K562 (cell line): ENCODE measurements around the gene MYO10. TPM values are rescaled to one million over a fixed set of nuclear protein-coding genes. Genes with fewer than 3 reads are reported as not detected.

ENCODE experiments used
- ATAC-seq: fragments of 200-7000 bp; cut with Tn5 transposase; 3 replicates; pipeline ENCODE4 v1.9.1; 2020; ENCODE audit warnings: moderate library complexity
- BruUV-seq: library from RNA; stranded (reverse); fragments of 400-500 nt; replicated peaks from 2 replicates; lab custom pipeline; 2021; lab: Mats Ljungman, UMichigan
- CTCF ChIA-PET: fragments of 300-600 bp; formaldehyde crosslinking; extraction: SDS; loops from one replicate; lab custom pipeline; 2021; ENCODE audit warnings: low intra/inter-chr PET ratio; lab: Yijun Ruan, JAX
- POLR2A ChIA-PET: fragments of 300-600, 350-650 bp; sonication (Branson Sonifier 250); formaldehyde crosslinking; extraction: SDS; loops from one replicate; lab custom pipeline; 2021; ENCODE audit warnings: antibody characterized with exemption, inconsistent platforms; lab: Yijun Ruan, JAX
- DNase-seq, 4 experiments: peaks; one replicate each; pipeline versions ENCODE4 v3.0.0 to v3.0.0-alpha.2; 2011 to 2018; ENCODE audit warnings: low spot score in 3 of 4, mixed read lengths in 3 of 4; ENCODE audit errors: extremely low read depth in 1 of 4
- FAIRE-seq: peaks from 2 replicates; lab custom pipeline; 2011; peaks lifted over from hg19 to GRCh38; lab: Jason Lieb, UNC
- H2AFZ ChIP-seq: 2 replicates; pipeline ENCODE4 v1.6.0; 2011; ENCODE audit warnings: low read depth, low read length, control low read depth, inconsistent platforms
- H3K27ac ChIP-seq: fragments of 200-600 bp; 3 replicates; pipeline ENCODE4 v1.8.0; 2011; ENCODE audit warnings: low read depth, mild to moderate bottlenecking, control low read depth, inconsistent platforms, low read length, moderate library complexity, mixed read lengths; ENCODE audit errors: extremely low read depth
- H3K27me3 ChIP-seq, 2 experiments: fragments of 300-600 bp in 1 of 2; 2 replicates in 1 of 2; 3 replicates in 1 of 2; pipeline versions ENCODE4 v1.6.0 to v1.8.0; 2011; ENCODE audit warnings: inconsistent platforms in 2 of 2, low read length in 2 of 2, mild to moderate bottlenecking in 1 of 2, mixed read lengths in 1 of 2, moderate library complexity in 1 of 2; ENCODE audit not compliant: control insufficient read depth in 2 of 2, insufficient read depth in 2 of 2
- H3K36me3 ChIP-seq: fragments of 300-600 bp; 3 replicates; pipeline ENCODE4 v1.8.0; 2011; ENCODE audit warnings: mild to moderate bottlenecking, low read length, inconsistent platforms; ENCODE audit not compliant: control insufficient read depth, insufficient read depth
- H3K4me1 ChIP-seq, 2 experiments: fragments of 200-600 bp in 1 of 2; replicated peaks in 1 of 2; 2 replicates in 1 of 2; 3 replicates in 1 of 2; pipeline versions ENCODE4 v1.5.1 to v1.8.0; 2011; ENCODE audit warnings: inconsistent platforms in 2 of 2, low read length in 2 of 2, mild to moderate bottlenecking in 1 of 2, mixed read lengths in 1 of 2, moderate library complexity in 1 of 2; ENCODE audit not compliant: control insufficient read depth in 2 of 2, insufficient read depth in 2 of 2
- H3K4me2 ChIP-seq: 2 replicates; pipeline ENCODE4 v1.6.1; 2011; ENCODE audit warnings: low read length, control low read depth, inconsistent platforms, mixed read lengths; ENCODE audit not compliant: insufficient read depth
- H3K4me3 ChIP-seq: fragments of 200-600 bp; sonication (generic), shearing (Covaris generic); 2 replicates; pipeline ENCODE4 v1.5.1; 2016; ENCODE audit warnings: control low read depth, inconsistent platforms
- H3K79me2 ChIP-seq: fragments of 200-600 bp; 3 replicates; pipeline ENCODE4 v1.8.0; 2011; ENCODE audit warnings: low read length, inconsistent platforms; ENCODE audit not compliant: control insufficient read depth, insufficient read depth
- H3K9ac ChIP-seq, 2 experiments: 2 replicates each; pipeline versions ENCODE4 v1.6.0 to v1.6.1; 2011; ENCODE audit warnings: low read depth in 2 of 2, low read length in 2 of 2, control low read depth in 1 of 2, inconsistent platforms in 1 of 2, mild to moderate bottlenecking in 1 of 2, mixed read lengths in 1 of 2; ENCODE audit not compliant: insufficient read depth in 1 of 2
- H3K9me1 ChIP-seq: one replicate; pipeline ENCODE4 v1.6.0; 2011; ENCODE audit warnings: inconsistent platforms, mild to moderate bottlenecking, low read length, moderate library complexity; ENCODE audit not compliant: control insufficient read depth, insufficient read depth
- H3K9me3 ChIP-seq: replicated peaks from 2 replicates; pipeline ENCODE4 v1.5.1; 2011; ENCODE audit warnings: low read depth, low read length, inconsistent platforms; ENCODE audit not compliant: control insufficient read depth, insufficient read depth
- H4K20me1 ChIP-seq: replicated peaks from 2 replicates; pipeline ENCODE4 v1.6.1; 2011; ENCODE audit warnings: low read length, inconsistent platforms, mixed read lengths; ENCODE audit not compliant: control insufficient read depth, insufficient read depth
- ATF7 ChIP-seq: fragments of 450-650 bp; IDR thresholded peaks from 2 replicates; pipeline ENCODE4 v1.7.1; 2014; ENCODE audit warnings: mild to moderate bottlenecking, moderate library complexity
- ELF1 ChIP-seq: fragments of 200-800 bp; sonication (Bioruptor generic); IDR thresholded peaks from 2 replicates; pipeline ENCODE4 v1.6.1; 2016; ENCODE audit warnings: missing genetic modification characterization, missing compliant biosample characterization
- EP300 ChIP-seq: IDR thresholded peaks from 2 replicates; pipeline ENCODE4 v1.6.1; 2012; ENCODE audit warnings: low read length, improper control_type of control experiment
- ETV1 ChIP-seq: fragments of 450-650 bp; conservative IDR thresholded peaks from 2 replicates; pipeline ENCODE4 v1.6.1; 2016; ENCODE audit warnings: missing genetic modification characterization, control low read depth, low read depth, missing compliant biosample characterization
- GABPA ChIP-seq: fragments of 200-800 bp; sonication (Bioruptor generic); conservative IDR thresholded peaks from 2 replicates; pipeline ENCODE4 v1.6.1; 2016; ENCODE audit warnings: low read depth, missing genetic modification characterization, missing compliant biosample characterization
- JUND ChIP-seq, 2 experiments: IDR thresholded peaks; 2 replicates in 1 of 2; 3 replicates in 1 of 2; pipeline ENCODE4 v1.6.1; 2011; ENCODE audit warnings: borderline replicate concordance in 2 of 2, low read depth in 2 of 2, low read length in 2 of 2, improper control_type of control experiment in 1 of 2, missing biosample characterization in 1 of 2, missing genetic modification characterization in 1 of 2, missing genetic modification reagents in 1 of 2
- L3MBTL2 ChIP-seq: fragments of 450-650 bp; IDR thresholded peaks from 2 replicates; pipeline ENCODE4 v1.6.1; 2016; ENCODE audit warnings: mild to moderate bottlenecking, moderate library complexity
- SMAD3 ChIP-seq: fragments of 450-650 bp; formaldehyde crosslinking; conservative IDR thresholded peaks from 2 replicates; pipeline ENCODE4 v1.4.0; 2020; ENCODE audit warnings: mild to moderate bottlenecking
- SPI1 ChIP-seq: IDR thresholded peaks from 2 replicates; pipeline ENCODE4 v1.6.1; 2011; ENCODE audit warnings: low read depth, low read length, control low read depth, borderline replicate concordance
- TAF7 ChIP-seq: fragments of 450-650 bp; IDR thresholded peaks from 2 replicates; pipeline ENCODE4 v1.6.1; 2016; ENCODE audit warnings: missing genetic modification characterization, missing compliant biosample characterization
- TEAD1 ChIP-seq, 2 experiments: fragments of 450-650 bp in 1 of 2; sonication (generic) in 1 of 2; formaldehyde crosslinking; IDR thresholded peaks; 2 replicates each; pipeline versions ENCODE4 v1.4.0 to v1.8.0; 2020 to 2022; ENCODE audit warnings: mild to moderate bottlenecking in 2 of 2, missing genetic modification reagents in 1 of 2
- ZFPM2 ChIP-seq: fragments of 250-450 bp; sonication (Bioruptor Pico); IDR thresholded peaks from 2 replicates; pipeline ENCODE4 v1.5.1; 2022; ENCODE audit warnings: mild to moderate bottlenecking
- ZNF644 ChIP-seq: fragments of 200-800 bp; sonication (Bioruptor generic); IDR thresholded peaks from 2 replicates; pipeline ENCODE4 v1.6.1; 2016; ENCODE audit warnings: low read depth, missing genetic modification characterization, missing compliant biosample characterization
- ZNF780A ChIP-seq: fragments of 250-450 bp; sonication (Bioruptor Pico); IDR thresholded peaks from 2 replicates; pipeline ENCODE4 v1.5.0; 2021; ENCODE audit warnings: mild to moderate bottlenecking
- ZSCAN32 ChIP-seq: fragments of 450-650 bp; formaldehyde crosslinking; IDR thresholded peaks from 2 replicates; pipeline ENCODE4 v1.4.0; 2020; ENCODE audit warnings: mild to moderate bottlenecking, moderate library complexity
- ZZZ3 ChIP-seq: fragments of 450-650 bp; IDR thresholded peaks from 2 replicates; pipeline ENCODE4 v1.6.1; 2016; ENCODE audit warnings: antibody characterized with exemption, mild to moderate bottlenecking, moderate library complexity
- WGBS: fragments of 100-300 bp; shearing (Covaris generic); methylation state at CpG from one replicate; pipeline ENCODE4 v1.1.6; 2016; ENCODE audit warnings: low coverage, mixed read lengths; ENCODE audit not compliant: insufficient coverage; ENCODE audit errors: missing lambda C conversion rate; 5-methylcytosine and 5-hydroxymethylcytosine counted together
- in situ Hi-C: fragments of 300-500 bp; cut with MboI; formaldehyde crosslinking; loops from 4 replicates; pipeline ENCODE4 v1.15.0; 2018; ENCODE audit warnings: inconsistent platforms, mixed read lengths
- intact Hi-C: fragments of 100-400 bp; cut with micrococcal nuclease; formaldehyde crosslinking; loops from 2 replicates; pipeline ENCODE4 v1.14.2; 2022
- polyA plus RNA-seq, 8 experiments: library from polyadenylated mRNA; depleted of rRNA in 4 of 8; stranded (reverse) in 5 of 8; unstranded in 3 of 8; fragments of >200 nt; fragmentation: Nextera tagmentation in 2 of 8; fragmentation: Illumina TruSeq in 1 of 8; extraction: Ambion mirVana in 2 of 8; extraction: Trizol in 1 of 8; gene quantifications; 2 replicates each; pipeline versions ENCODE4 v1.2.1 to v1.2.3, GENCODE V29; 2011 to 2014; ENCODE audit warnings: inconsistent platforms in 1 of 8, missing spikeins in 1 of 8
- total RNA-seq, 7 experiments: library from RNA; depleted of rRNA in 6 of 7; stranded (reverse); fragments of >200 nt in 6 of 7; fragmentation: Illumina TruSeq in 2 of 7; extraction: Trizol in 2 of 7; gene quantifications; 2 replicates each; pipeline versions ENCODE4 v1.2.1 to v1.2.3, GENCODE V29; 2011 to 2021; ENCODE audit warnings: low replicate concordance in 1 of 7
- TF ChIP-seq, protein P1 (sequence below), 2 experiments: fragments of 450-650 bp in 1 of 2; sonication (generic) in 1 of 2; formaldehyde crosslinking in 1 of 2; IDR thresholded peaks in 1 of 2; conservative IDR thresholded peaks in 1 of 2; 2 replicates each; pipeline versions ENCODE4 v1.6.1 to v1.8.1; 2016 to 2023; ENCODE audit warnings: mild to moderate bottlenecking in 2 of 2, moderate library complexity in 2 of 2, inconsistent platforms in 1 of 2, missing genetic modification reagents in 1 of 2
- TF ChIP-seq, protein P2 (sequence below), 2 experiments: IDR thresholded peaks; 2 replicates each; pipeline ENCODE4 v1.6.1; 2012; ENCODE audit warnings: improper control_type of control experiment in 2 of 2, low read depth in 2 of 2, low read length in 2 of 2, borderline replicate concordance in 1 of 2

The MYO10 gene
- total and polyA plus RNA-seq, 9 of the 15 experiments (the other 6 are each of a cell fraction or from before 2014, with no cell fraction given): 0.04 to 0.24 TPM; not detected in 7

DNA sequence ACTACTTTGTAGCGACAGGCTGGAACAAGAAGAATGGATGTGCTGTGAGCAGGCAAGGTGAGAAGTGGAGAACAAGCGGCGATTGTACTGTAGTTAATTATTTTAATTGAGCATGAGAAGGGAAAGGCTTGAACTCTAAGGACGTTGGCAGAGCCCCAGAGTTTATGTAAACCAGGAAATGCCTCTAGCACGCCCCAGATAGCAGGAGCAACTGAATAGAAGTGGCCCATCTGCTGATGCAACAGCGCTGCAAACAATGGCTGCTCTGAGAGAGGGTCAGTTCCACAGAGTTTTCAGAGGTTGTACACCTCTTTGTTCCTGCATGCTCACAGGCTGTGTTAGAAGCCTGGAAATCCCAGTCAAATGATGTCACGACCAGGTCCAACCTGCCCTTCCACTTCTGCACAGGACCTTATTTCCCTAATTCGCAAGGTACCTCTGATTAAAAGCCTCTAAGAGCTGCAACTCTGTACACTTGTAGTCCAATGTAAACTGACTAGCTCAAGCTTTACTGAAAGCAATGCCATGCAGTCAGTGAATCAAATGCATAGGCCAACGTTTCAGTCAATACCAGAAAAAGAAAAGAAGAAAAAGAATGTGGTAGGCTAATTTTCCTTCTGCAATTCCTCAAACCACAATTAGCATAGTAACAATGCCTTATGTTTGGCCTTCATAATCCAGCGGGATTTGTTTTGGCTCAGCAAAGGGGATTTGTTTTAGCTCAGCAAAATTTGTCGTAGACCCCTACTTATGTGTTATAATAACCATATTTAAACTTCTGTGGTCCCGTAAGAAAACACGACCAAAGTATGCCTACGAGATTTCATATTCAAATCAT lies 199.7 kb downstream of the MYO10 start:
- Histone ChIP-seq H4K20me1 (no peaks in the 10 kb centered on the region), H3K4me2 (no peak overlapping the region), H3K4me3 (no peak overlapping the region), H3K9me3 (no peaks in the 10 kb centered on the region), H2AFZ (no peak overlapping the region), H3K27ac (no peak overlapping the region), H3K36me3 (no peaks in the 10 kb centered on the region), H3K9ac (no peak overlapping the region), H3K79me2 (no peaks in the 10 kb centered on the region), H3K27me3 (peaks cover 4 to 14% of the 10 kb centered on the region in 2 experiments; a peak in 2 of 5 replicates), H3K4me1 (no peaks in the 10 kb centered on the region), H3K9me1 (no peaks in the 10 kb centered on the region)
- in situ Hi-C loops: no loop called here
- ChIA-PET CTCF (no interaction called here), POLR2A (no interaction called here)
- BruUV-seq: no TSS peak
- intact Hi-C loops: no loop called here
- WGBS: 9% methylated on average over 14 of the region's 14 CpGs
- no peak for FAIRE-seq
- peak in 1 of 4 experiments; percentile 7 for DNase-seq
- peak; percentile 86 for ATAC-seq
- TF ChIP-seq EP300: peak; percentile 63; the same call in 1 of the 2 replicates
- TF ChIP-seq ATF7: peak; percentile 54; the same call in 1 of the 2 replicates
- 0 out of 2 replicates have a peak, but pooled peaks have one; percentile 23 for TF ChIP-seq ZNF644 (tag)
- TF ChIP-seq SPI1: no peak
- TF ChIP-seq SMAD3: 0 out of 2 replicates have a peak, but pooled peaks have one; percentile 31
- TF ChIP-seq ZFPM2 (CRISPR knock-in tag): 0 out of 2 replicates have a peak, but pooled peaks have one; percentile 24
- 0 out of 2 replicates have a peak, but pooled peaks have one; percentile 24 for TF ChIP-seq ETV1 (tag)
- TF ChIP-seq TAF7 (tag): peak; percentile 47; the same call in 1 of the 2 replicates
- TF ChIP-seq ZSCAN32: peak; percentile 88
- peak; percentile 58 for TF ChIP-seq ELF1
- TF ChIP-seq ZZZ3: no peak
- TF ChIP-seq JUND (IDR thresholded peaks at IDR 0.05; ENCODE audit: borderline replicate concordance, low read depth, low read length): peak; percentile 47
- no peak for TF ChIP-seq JUND (tag; IDR thresholded peaks at IDR 0.05; ENCODE audit: borderline replicate concordance, low read depth, low read length)
- peak; percentile 40; the same call in 1 of the 2 replicates for TF ChIP-seq L3MBTL2
- TF ChIP-seq ZNF780A (CRISPR knock-in tag): no peak
- TF ChIP-seq, protein P1, sequence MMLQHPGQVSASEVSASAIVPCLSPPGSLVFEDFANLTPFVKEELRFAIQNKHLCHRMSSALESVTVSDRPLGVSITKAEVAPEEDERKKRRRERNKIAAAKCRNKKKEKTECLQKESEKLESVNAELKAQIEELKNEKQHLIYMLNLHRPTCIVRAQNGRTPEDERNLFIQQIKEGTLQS (IDR thresholded peaks at IDR 0.05): peak; percentile 84
- TF ChIP-seq, protein P1 (CRISPR knock-in tag; conservative IDR thresholded peaks at IDR 0.05): no peak
- TF ChIP-seq GABPA (tag): 0 out of 2 replicates have a peak, but pooled peaks have one; percentile 33
- TF ChIP-seq TEAD1 (CRISPR knock-in tag; IDR thresholded peaks at IDR 0.05): peak in 1 of 2 experiments; percentile 67; a peak in 1 of 4 replicates
- TF ChIP-seq, protein P2, sequence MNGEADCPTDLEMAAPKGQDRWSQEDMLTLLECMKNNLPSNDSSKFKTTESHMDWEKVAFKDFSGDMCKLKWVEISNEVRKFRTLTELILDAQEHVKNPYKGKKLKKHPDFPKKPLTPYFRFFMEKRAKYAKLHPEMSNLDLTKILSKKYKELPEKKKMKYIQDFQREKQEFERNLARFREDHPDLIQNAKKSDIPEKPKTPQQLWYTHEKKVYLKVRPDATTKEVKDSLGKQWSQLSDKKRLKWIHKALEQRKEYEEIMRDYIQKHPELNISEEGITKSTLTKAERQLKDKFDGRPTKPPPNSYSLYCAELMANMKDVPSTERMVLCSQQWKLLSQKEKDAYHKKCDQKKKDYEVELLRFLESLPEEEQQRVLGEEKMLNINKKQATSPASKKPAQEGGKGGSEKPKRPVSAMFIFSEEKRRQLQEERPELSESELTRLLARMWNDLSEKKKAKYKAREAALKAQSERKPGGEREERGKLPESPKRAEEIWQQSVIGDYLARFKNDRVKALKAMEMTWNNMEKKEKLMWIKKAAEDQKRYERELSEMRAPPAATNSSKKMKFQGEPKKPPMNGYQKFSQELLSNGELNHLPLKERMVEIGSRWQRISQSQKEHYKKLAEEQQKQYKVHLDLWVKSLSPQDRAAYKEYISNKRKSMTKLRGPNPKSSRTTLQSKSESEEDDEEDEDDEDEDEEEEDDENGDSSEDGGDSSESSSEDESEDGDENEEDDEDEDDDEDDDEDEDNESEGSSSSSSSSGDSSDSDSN (IDR thresholded peaks at IDR 0.05; ENCODE audit: borderline replicate concordance in 1 of 2, low read depth in 2 of 2, low read length in 2 of 2): no peak
